LNCaP clone FGC (cell line): Measurements from ENCODE around the gene COG7.

Experiments used
- DNase-seq: peaks from one replicate; pipeline ENCODE4 v3.0.0-alpha.2; 2011; ENCODE audit warnings: low read depth
- H3K4me3 ChIP-seq: 2 replicates; pipeline ENCODE4 v1.5.1; 2011; ENCODE audit warnings: mild to moderate bottlenecking, low read depth, low read length, control low read depth
- TF ChIP-seq, protein P1 (sequence below): IDR thresholded peaks from 2 replicates; pipeline ENCODE4 v1.5.1; 2012; ENCODE audit warnings: mild to moderate bottlenecking; ENCODE audit not compliant: control insufficient read depth, insufficient read depth; ENCODE audit errors: extremely low read depth

Gene COG7

DNA sequence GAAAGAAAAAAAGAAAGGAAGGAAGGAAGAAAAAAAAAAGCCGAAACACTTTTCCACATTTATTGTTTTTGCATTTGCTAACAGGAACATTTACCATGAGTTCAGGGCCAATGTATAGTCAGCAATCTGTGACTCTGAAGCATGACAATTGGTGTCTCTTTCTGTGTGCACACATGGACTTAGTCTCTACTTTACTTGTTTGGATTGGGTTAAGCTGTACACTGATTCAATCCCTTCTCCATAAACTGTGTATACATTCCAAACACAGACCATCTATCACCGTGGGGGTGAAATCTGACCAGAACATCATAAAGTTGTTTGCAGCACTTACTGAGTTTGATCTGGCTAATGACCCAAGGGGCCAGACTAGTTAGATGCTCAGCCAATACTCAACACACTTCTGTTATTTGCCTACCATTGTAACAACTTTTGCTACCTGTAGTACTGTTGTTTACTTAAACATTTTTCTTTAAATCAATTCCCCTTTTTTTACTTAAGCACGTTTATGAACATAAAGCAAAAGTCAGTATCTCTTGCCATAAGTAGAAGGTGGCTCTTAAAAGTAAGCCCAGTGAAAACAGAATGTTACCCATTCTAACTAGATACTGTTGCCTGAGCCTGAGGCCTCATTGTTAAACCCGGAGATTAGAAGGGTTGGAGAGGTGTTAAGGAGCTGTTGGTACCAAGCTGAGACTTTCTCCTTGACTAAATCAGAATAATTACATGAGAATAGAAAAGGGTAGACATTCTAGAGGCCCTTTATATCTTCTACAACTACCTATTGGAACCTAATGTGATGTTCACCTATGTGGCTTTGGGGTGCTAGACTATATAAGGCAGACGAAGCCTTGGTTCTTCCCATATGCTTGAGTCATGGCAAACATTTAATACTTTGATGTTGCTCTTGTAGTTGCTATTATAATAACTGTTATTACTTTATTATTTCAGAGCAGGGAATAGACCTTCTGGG, 109.1 kb downstream of the COG7 start:
- DNase-seq = peak; percentile 97
- TF ChIP-seq, protein P1, sequence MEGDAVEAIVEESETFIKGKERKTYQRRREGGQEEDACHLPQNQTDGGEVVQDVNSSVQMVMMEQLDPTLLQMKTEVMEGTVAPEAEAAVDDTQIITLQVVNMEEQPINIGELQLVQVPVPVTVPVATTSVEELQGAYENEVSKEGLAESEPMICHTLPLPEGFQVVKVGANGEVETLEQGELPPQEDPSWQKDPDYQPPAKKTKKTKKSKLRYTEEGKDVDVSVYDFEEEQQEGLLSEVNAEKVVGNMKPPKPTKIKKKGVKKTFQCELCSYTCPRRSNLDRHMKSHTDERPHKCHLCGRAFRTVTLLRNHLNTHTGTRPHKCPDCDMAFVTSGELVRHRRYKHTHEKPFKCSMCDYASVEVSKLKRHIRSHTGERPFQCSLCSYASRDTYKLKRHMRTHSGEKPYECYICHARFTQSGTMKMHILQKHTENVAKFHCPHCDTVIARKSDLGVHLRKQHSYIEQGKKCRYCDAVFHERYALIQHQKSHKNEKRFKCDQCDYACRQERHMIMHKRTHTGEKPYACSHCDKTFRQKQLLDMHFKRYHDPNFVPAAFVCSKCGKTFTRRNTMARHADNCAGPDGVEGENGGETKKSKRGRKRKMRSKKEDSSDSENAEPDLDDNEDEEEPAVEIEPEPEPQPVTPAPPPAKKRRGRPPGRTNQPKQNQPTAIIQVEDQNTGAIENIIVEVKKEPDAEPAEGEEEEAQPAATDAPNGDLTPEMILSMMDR = no peak
- no peak overlapping the region for H3K4me3 ChIP-seq

DNA sequence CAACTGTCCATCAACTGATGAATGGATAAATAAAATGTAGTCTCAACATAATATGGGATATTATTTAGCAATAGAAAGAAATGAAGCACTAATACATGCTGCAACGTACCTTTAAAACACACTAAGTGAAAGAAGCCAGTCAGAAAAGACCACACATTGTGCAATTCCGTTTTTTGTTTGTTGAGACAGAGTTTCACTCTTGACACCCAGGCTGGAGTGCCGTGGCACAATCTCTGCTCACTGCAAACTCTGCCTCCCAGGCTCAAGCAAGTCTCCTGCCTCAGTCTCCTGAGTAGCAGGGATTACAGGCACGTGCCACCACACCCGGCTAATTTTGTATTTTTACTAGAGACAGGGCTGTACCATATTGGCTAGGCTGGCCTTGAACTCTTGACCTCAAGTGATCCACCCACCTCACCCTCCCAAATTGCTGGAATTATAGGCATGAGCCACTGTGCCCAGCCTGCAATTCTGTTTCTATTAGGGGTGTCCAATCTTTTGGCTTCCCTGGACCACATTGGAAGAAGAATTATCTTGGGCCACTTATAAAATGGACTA, 110.8 kb downstream of the COG7 start:
- TF ChIP-seq, protein P1 = no peak
- H3K4me3 ChIP-seq = no peak overlapping the region
- no peak for DNase-seq

DNA sequence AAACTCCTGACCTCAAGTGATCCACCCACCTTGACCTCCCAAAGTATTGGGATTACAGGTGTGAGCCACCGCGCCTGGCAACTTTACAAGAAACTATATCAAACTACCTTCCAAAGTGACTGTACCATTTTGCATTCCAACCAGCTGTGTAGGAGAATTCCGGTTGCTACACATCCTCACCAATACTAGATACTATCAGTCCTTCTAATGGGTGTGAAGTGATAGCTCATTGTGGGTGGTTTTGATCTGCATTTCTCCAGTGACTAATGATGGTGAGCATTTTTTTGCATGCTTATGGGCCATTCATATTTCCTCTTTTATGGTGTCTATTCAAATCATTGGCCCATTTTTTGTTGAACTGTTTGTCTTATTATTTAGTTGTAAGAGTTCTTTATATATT, 113.2 kb downstream of the COG7 start:
- no peak overlapping the region for H3K4me3 ChIP-seq
- no peak for DNase-seq
- TF ChIP-seq, protein P1 = no peak
